GM12865 (cell line): ENCODE results near the gene MEIOB.

ENCODE experiments used
- DNase-seq: peaks from one replicate; pipeline ENCODE4 v3.0.0; 2010; ENCODE audit warnings: low read depth
- H3K4me3 ChIP-seq: 2 replicates; pipeline ENCODE4 v1.5.1; 2011; ENCODE audit warnings: mild to moderate bottlenecking, low read depth, low read length, control low read depth
- CTCF ChIP-seq: IDR thresholded peaks from 2 replicates; pipeline ENCODE4 v1.5.1; 2011; ENCODE audit warnings: low read length, control low read depth, low read depth, inconsistent platforms; ENCODE audit not compliant: insufficient read depth; ENCODE audit errors: missing control alignments

The MEIOB gene

GRCh38 chr16:1845985-1846384 lies 26.0 kb downstream of the MEIOB start:
- no peak overlapping the region for H3K4me3 ChIP-seq
- no peak for TF ChIP-seq CTCF
- DNase-seq, result no peak

- no peak overlapping the region for H3K4me3 ChIP-seq
- DNase-seq, result no peak
- no peak for TF ChIP-seq CTCF
Measured at GRCh38 chr16:1839554-1839953, 32.4 kb downstream of the MEIOB start.

- no peak for DNase-seq
- no peak for TF ChIP-seq CTCF
- no peak overlapping the region for H3K4me3 ChIP-seq
Measured at GRCh38 chr16:1834096-1834495, 37.9 kb downstream of the MEIOB start.

- no peak overlapping the region for H3K4me3 ChIP-seq
- no peak for DNase-seq
- TF ChIP-seq CTCF, result no peak
Measured at GRCh38 chr16:1832838-1833454, 39.0 kb downstream of the MEIOB start.

- no peak for TF ChIP-seq CTCF
- no peak for DNase-seq
- H3K4me3 ChIP-seq, result no peak overlapping the region
Measured at GRCh38 chr16:1831186-1832075, 40.5 kb downstream of the MEIOB start.

- TF ChIP-seq CTCF, result no peak
- no peak overlapping the region for H3K4me3 ChIP-seq
- DNase-seq, result no peak
Measured at GRCh38 chr16:1830213-1830612, 41.8 kb downstream of the MEIOB start.
